ENCODE measurements around the gene SET.

The SET gene

GRCh38 chr9:128685636-128686489, 3.2 kb upstream of the SET start:
- no peak for ATAC-seq
- TF ChIP-seq TOX (CRISPR knock-in tag; IDR thresholded peaks at IDR 0.05; ENCODE audit: borderline replicate concordance) (no peak), RARB (CRISPR knock-in tag; IDR thresholded peaks at IDR 0.05) (no peak), ZNF565 (CRISPR knock-in tag; conservative IDR thresholded peaks at IDR 0.05; ENCODE audit: low read depth) (no peak), BACH2 (CRISPR knock-in tag; IDR thresholded peaks at IDR 0.05; ENCODE audit: borderline replicate concordance) (no peak), GLIS3 (CRISPR knock-in tag; IDR thresholded peaks at IDR 0.05) (no peak), ESRRG (CRISPR knock-in tag; IDR thresholded peaks at IDR 0.05) (no peak), ZC3H10 (CRISPR knock-in tag; IDR thresholded peaks at IDR 0.05) (no peak), ARNTL (CRISPR knock-in tag; IDR thresholded peaks at IDR 0.05; ENCODE audit: borderline replicate concordance, low read depth) (no peak), ZNF8 (CRISPR knock-in tag; IDR thresholded peaks at IDR 0.05) (no peak), PPARA (CRISPR knock-in tag; IDR thresholded peaks at IDR 0.05; ENCODE audit: borderline replicate concordance) (no peak), CREB5 (CRISPR knock-in tag; IDR thresholded peaks at IDR 0.05; ENCODE audit: low read depth) (no peak), ZFP30 (CRISPR knock-in tag; IDR thresholded peaks at IDR 0.05) (no peak), SNAI2 (CRISPR knock-in tag; IDR thresholded peaks at IDR 0.05) (no peak), OSR1 (CRISPR knock-in tag; IDR thresholded peaks at IDR 0.05) (no peak), TCF4 (CRISPR knock-in tag; IDR thresholded peaks at IDR 0.05; ENCODE audit: borderline replicate concordance) (no peak), ISL1 (CRISPR knock-in tag; IDR thresholded peaks at IDR 0.05) (no peak), CSDC2 (CRISPR knock-in tag; IDR thresholded peaks at IDR 0.05) (no peak)
- TF ChIP-seq, protein P1, sequence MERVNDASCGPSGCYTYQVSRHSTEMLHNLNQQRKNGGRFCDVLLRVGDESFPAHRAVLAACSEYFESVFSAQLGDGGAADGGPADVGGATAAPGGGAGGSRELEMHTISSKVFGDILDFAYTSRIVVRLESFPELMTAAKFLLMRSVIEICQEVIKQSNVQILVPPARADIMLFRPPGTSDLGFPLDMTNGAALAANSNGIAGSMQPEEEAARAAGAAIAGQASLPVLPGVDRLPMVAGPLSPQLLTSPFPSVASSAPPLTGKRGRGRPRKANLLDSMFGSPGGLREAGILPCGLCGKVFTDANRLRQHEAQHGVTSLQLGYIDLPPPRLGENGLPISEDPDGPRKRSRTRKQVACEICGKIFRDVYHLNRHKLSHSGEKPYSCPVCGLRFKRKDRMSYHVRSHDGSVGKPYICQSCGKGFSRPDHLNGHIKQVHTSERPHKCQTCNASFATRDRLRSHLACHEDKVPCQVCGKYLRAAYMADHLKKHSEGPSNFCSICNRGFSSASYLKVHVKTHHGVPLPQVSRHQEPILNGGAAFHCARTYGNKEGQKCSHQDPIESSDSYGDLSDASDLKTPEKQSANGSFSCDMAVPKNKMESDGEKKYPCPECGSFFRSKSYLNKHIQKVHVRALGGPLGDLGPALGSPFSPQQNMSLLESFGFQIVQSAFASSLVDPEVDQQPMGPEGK (CRISPR knock-in tag; IDR thresholded peaks at IDR 0.05; ENCODE audit: borderline replicate concordance) = no peak
- TF ChIP-seq, protein P2, sequence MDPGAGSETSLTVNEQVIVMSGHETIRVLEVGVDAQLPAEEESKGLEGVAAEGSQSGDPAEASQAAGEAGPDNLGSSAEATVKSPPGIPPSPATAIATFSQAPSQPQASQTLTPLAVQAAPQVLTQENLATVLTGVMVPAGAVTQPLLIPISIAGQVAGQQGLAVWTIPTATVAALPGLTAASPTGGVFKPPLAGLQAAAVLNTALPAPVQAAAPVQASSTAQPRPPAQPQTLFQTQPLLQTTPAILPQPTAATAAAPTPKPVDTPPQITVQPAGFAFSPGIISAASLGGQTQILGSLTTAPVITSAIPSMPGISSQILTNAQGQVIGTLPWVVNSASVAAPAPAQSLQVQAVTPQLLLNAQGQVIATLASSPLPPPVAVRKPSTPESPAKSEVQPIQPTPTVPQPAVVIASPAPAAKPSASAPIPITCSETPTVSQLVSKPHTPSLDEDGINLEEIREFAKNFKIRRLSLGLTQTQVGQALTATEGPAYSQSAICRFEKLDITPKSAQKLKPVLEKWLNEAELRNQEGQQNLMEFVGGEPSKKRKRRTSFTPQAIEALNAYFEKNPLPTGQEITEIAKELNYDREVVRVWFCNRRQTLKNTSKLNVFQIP (CRISPR knock-in tag; IDR thresholded peaks at IDR 0.05; ENCODE audit: borderline replicate concordance, low read depth) = no peak

DNA sequence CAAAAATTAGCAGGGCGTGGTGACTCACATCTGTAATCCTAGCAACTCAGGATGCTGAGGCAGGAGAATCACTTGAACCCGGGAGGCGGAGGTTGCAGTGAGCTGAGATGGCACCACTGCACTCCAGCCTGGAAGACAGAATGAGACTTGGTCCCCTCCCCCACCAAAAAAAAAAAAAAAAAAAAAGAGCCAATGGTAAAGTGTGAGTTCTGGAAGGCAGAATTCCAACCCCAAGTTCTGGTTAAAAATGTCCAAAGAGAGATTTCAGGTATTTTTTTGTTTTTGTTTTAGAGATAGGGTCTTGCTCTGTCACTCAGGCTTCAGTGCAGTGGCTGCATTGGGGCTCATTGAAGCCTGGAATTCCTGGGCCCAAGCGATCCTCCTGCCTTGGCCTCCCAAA, 1.6 kb upstream of the SET start:
- ATAC-seq = no peak
- TF ChIP-seq GLIS3 (CRISPR knock-in tag; IDR thresholded peaks at IDR 0.05) (no peak), ZC3H10 (CRISPR knock-in tag; IDR thresholded peaks at IDR 0.05) (no peak), CSDC2 (CRISPR knock-in tag; IDR thresholded peaks at IDR 0.05) (no peak), ZNF8 (CRISPR knock-in tag; IDR thresholded peaks at IDR 0.05) (no peak), ZNF565 (CRISPR knock-in tag; conservative IDR thresholded peaks at IDR 0.05; ENCODE audit: low read depth) (no peak), OSR1 (CRISPR knock-in tag; IDR thresholded peaks at IDR 0.05) (no peak), PPARA (CRISPR knock-in tag; IDR thresholded peaks at IDR 0.05; ENCODE audit: borderline replicate concordance) (no peak), TOX (CRISPR knock-in tag; IDR thresholded peaks at IDR 0.05; ENCODE audit: borderline replicate concordance) (no peak), BACH2 (CRISPR knock-in tag; IDR thresholded peaks at IDR 0.05; ENCODE audit: borderline replicate concordance) (no peak), SNAI2 (CRISPR knock-in tag; IDR thresholded peaks at IDR 0.05) (no peak), ESRRG (CRISPR knock-in tag; IDR thresholded peaks at IDR 0.05) (no peak), ZFP3 (CRISPR knock-in tag; IDR thresholded peaks at IDR 0.05) (no peak), RARB (CRISPR knock-in tag; IDR thresholded peaks at IDR 0.05) (no peak)
- TF ChIP-seq, protein P3, sequence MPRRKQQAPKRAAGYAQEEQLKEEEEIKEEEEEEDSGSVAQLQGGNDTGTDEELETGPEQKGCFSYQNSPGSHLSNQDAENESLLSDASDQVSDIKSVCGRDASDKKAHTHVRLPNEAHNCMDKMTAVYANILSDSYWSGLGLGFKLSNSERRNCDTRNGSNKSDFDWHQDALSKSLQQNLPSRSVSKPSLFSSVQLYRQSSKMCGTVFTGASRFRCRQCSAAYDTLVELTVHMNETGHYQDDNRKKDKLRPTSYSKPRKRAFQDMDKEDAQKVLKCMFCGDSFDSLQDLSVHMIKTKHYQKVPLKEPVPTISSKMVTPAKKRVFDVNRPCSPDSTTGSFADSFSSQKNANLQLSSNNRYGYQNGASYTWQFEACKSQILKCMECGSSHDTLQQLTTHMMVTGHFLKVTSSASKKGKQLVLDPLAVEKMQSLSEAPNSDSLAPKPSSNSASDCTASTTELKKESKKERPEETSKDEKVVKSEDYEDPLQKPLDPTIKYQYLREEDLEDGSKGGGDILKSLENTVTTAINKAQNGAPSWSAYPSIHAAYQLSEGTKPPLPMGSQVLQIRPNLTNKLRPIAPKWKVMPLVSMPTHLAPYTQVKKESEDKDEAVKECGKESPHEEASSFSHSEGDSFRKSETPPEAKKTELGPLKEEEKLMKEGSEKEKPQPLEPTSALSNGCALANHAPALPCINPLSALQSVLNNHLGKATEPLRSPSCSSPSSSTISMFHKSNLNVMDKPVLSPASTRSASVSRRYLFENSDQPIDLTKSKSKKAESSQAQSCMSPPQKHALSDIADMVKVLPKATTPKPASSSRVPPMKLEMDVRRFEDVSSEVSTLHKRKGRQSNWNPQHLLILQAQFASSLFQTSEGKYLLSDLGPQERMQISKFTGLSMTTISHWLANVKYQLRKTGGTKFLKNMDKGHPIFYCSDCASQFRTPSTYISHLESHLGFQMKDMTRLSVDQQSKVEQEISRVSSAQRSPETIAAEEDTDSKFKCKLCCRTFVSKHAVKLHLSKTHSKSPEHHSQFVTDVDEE (CRISPR knock-in tag; IDR thresholded peaks at IDR 0.05) = no peak
- TF ChIP-seq, protein P4, sequence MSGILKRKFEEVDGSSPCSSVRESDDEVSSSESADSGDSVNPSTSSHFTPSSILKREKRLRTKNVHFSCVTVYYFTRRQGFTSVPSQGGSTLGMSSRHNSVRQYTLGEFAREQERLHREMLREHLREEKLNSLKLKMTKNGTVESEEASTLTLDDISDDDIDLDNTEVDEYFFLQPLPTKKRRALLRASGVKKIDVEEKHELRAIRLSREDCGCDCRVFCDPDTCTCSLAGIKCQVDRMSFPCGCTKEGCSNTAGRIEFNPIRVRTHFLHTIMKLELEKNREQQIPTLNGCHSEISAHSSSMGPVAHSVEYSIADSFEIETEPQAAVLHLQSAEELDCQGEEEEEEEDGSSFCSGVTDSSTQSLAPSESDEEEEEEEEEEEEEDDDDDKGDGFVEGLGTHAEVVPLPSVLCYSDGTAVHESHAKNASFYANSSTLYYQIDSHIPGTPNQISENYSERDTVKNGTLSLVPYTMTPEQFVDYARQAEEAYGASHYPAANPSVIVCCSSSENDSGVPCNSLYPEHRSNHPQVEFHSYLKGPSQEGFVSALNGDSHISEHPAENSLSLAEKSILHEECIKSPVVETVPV (CRISPR knock-in tag; IDR thresholded peaks at IDR 0.05) = no peak
- TF ChIP-seq, protein P1 (CRISPR knock-in tag; IDR thresholded peaks at IDR 0.05; ENCODE audit: borderline replicate concordance) = no peak
